GM18508 (cell line): ENCODE results near the gene RBPJ.
"Not testable (repeated sequence)": the region's sequence is repeated elsewhere in the genome, so short reads cannot be mapped to it uniquely, and the experiment has no call there.

ENCODE experiments used
- ATAC-seq: cut with Tn5 transposase; IDR thresholded peaks from one replicate; pipeline ENCODE4 v1.9.1; 2021; ENCODE audit warnings: moderate number of reproducible peaks; ENCODE audit not compliant: insufficient read depth, unreplicated experiment

RBPJ gene

GRCh38 chr4:26368685-26369084 lies 47.9 kb downstream of the RBPJ start:
- ATAC-seq, result no peak

- ATAC-seq, result no peak
These were observed 48.3 kb downstream of the RBPJ start for GRCh38 chr4:26369132-26369531.

- no peak for ATAC-seq
These were observed 48.8 kb downstream of the RBPJ start for GRCh38 chr4:26369581-26369980.

GRCh38 chr4:26372076-26372475 lies 51.3 kb downstream of the RBPJ start:
- no peak for ATAC-seq

- ATAC-seq, result peak; percentile 81
These were observed 51.8 kb downstream of the RBPJ start for GRCh38 chr4:26372525-26373172.

GRCh38 chr4:26375551-26375950 lies 54.7 kb downstream of the RBPJ start:
- ATAC-seq, result no peak

- ATAC-seq, result no peak
These were observed 56.8 kb downstream of the RBPJ start for GRCh38 chr4:26377328-26378311.

GRCh38 chr4:26379837-26380236 lies 59.0 kb downstream of the RBPJ start:
- ATAC-seq, result no peak

- ATAC-seq, result no peak
These were observed 59.9 kb downstream of the RBPJ start for GRCh38 chr4:26380740-26381139.

GRCh38 chr4:26384380-26385057 lies 63.7 kb downstream of the RBPJ start:
- no peak for ATAC-seq

- ATAC-seq, result no peak
These were observed 64.9 kb downstream of the RBPJ start for GRCh38 chr4:26385690-26386089.

- ATAC-seq, result no peak
These were observed 65.6 kb downstream of the RBPJ start for GRCh38 chr4:26386386-26386785.

GRCh38 chr4:26388671-26389070 lies 67.9 kb downstream of the RBPJ start:
- ATAC-seq, result no peak

GRCh38 chr4:26397086-26397485 lies 76.3 kb downstream of the RBPJ start:
- no peak for ATAC-seq

GRCh38 chr4:26400132-26400531 lies 79.3 kb downstream of the RBPJ start:
- no peak for ATAC-seq

- not testable (repeated sequence) for ATAC-seq
These were observed 81.2 kb downstream of the RBPJ start for GRCh38 chr4:26402017-26402416.

- peak; percentile 46 for ATAC-seq
These were observed 81.6 kb downstream of the RBPJ start for GRCh38 chr4:26402458-26402857.

GRCh38 chr4:26404743-26405206 lies 84.0 kb downstream of the RBPJ start:
- ATAC-seq, result no peak

GRCh38 chr4:26406346-26406975 lies 85.6 kb downstream of the RBPJ start:
- ATAC-seq, result no peak

GRCh38 chr4:26407476-26407875 lies 86.7 kb downstream of the RBPJ start:
- no peak for ATAC-seq
